Body of pancreas (tissue), 4 donors: Measurements from ENCODE around the gene SIL1. TPM values are rescaled to one million over a fixed set of nuclear protein-coding genes. Genes with fewer than 3 reads are reported as not detected.

Experiments
- ATAC-seq: fragments of 150-250 bp; one replicate; pipeline ENCODE4 v1.9.1; 2016
- DNase-seq, 4 donors: peaks; one replicate each; pipeline ENCODE4 v3.0.0-alpha.2; 2019
- H3K27ac ChIP-seq, 4 donors: fragments of 200-600 bp; sonication (generic); 1 replicate in 3 of 4; 2 replicates in 1 of 4; pipeline versions ENCODE4 v1.5.1 to v1.6.1; 2016 to 2019; ENCODE audit warnings: mild to moderate bottlenecking in 1 of 4, mixed read lengths in 1 of 4, moderate library complexity in 1 of 4
- H3K27me3 ChIP-seq, 2 donors: fragments of 200-600 bp; sonication (generic); one replicate each; pipeline ENCODE4 v1.6.0; 2016; ENCODE audit warnings: mild to moderate bottlenecking in 1 of 2
- H3K36me3 ChIP-seq, 2 donors: fragments of 200-600 bp; sonication (generic); replicated peaks in 1 of 2; 2 replicates each; pipeline ENCODE4 v1.5.1; 2016; ENCODE audit warnings: low read depth in 2 of 2; ENCODE audit not compliant: insufficient read depth in 1 of 2
- H3K4me1 ChIP-seq: fragments of 200-600 bp; sonication (generic); one replicate; pipeline ENCODE4 v1.6.0; 2016
- H3K4me3 ChIP-seq, 2 donors: fragments of 200-600 bp; sonication (generic); 1 replicate in 1 of 2; 2 replicates in 1 of 2; pipeline ENCODE4 v1.5.1; 2016 to 2019
- H3K9me3 ChIP-seq, 3 donors: fragments of 200-600 bp; sonication (generic); 1 replicate in 2 of 3; 2 replicates in 1 of 3; pipeline ENCODE4 v1.5.1; 2016
- CTCF ChIP-seq, 7 experiments: fragments of 450-650 bp in 4 of 7; fragments of 200-600 bp in 3 of 7; sonication (generic) in 3 of 7; IDR thresholded peaks; one replicate each; pipeline ENCODE4 v1.5.1; 2016 to 2019; ENCODE audit warnings: antibody characterized with exemption in 7 of 7
- POLR2A ChIP-seq, 3 donors: fragments of 450-650 bp; IDR thresholded peaks; one replicate each; pipeline ENCODE4 v1.6.1; 2016; ENCODE audit warnings: antibody characterized with exemption in 3 of 3, mild to moderate bottlenecking in 2 of 3
- WGBS, 2 donors: methylation state at CpG; one replicate each; pipeline ENCODE4 v1.1.5; 2017; 5-methylcytosine and 5-hydroxymethylcytosine counted together
- intact Hi-C: fragments of 100-400 bp; cut with DNase I; formaldehyde crosslinking; loops from one replicate; pipeline ENCODE4 v1.15.1; 2023
- total RNA-seq, 2 donors: library from RNA; depleted of rRNA; stranded (reverse); fragments of >200 nt; gene quantifications; one replicate each; pipeline ENCODE4 v1.1.0, GENCODE V29; 2016

Gene SIL1
- total RNA-seq, 2 donors from 2014 or later: 57.6 to 124 TPM

- Histone ChIP-seq H3K9me3 (no peaks in the 10 kb centered on the region), H3K4me1 (no peaks in the 10 kb centered on the region), H3K4me3 (no peak overlapping the region), H3K27ac (no peak overlapping the region), H3K36me3 (no peaks in the 10 kb centered on the region), H3K27me3 (no peaks in the 10 kb centered on the region)
- ATAC-seq (no peak), DNase-seq (no peak)
- intact Hi-C loops: no loop called here
- WGBS, 2 donors: 90 to 97% methylated on average over 3 of the region's 3 CpGs
- TF ChIP-seq CTCF (IDR thresholded peaks at IDR 0.05) (no peak), POLR2A (IDR thresholded peaks at IDR 0.05) (no peak)
These were observed 283.8 kb downstream of the SIL1 start for GRCh38 chr5:138914338-138914737.

- Histone ChIP-seq H3K27me3 (no peaks in the 10 kb centered on the region), H3K4me3 (no peak overlapping the region), H3K4me1 (no peaks in the 10 kb centered on the region), H3K9me3 (no peaks in the 10 kb centered on the region), H3K27ac (no peak overlapping the region), H3K36me3 (no peaks in the 10 kb centered on the region)
- intact Hi-C loops: no loop called here
- ATAC-seq: no peak
- TF ChIP-seq POLR2A (IDR thresholded peaks at IDR 0.05) (no peak), CTCF (IDR thresholded peaks at IDR 0.05) (no peak)
- no peak for DNase-seq
- 96 to 97% methylated on average over 3 of the region's 3 CpGs for WGBS, 2 donors
These were observed 284.4 kb downstream of the SIL1 start for GRCh38 chr5:138913773-138914172.

- H3K27ac ChIP-seq: no peak overlapping the region
- no peak for ATAC-seq
- 86 to 89% methylated on average over 4 of the region's 4 CpGs for WGBS, 2 donors
- DNase-seq: no peak
- intact Hi-C loops: no loop called here
- no peaks in the 10 kb centered on the region for H3K27me3 ChIP-seq
- H3K4me1 ChIP-seq: no peaks in the 10 kb centered on the region
- H3K36me3 ChIP-seq: no peaks in the 10 kb centered on the region
- no peak overlapping the region for H3K4me3 ChIP-seq
- TF ChIP-seq CTCF (IDR thresholded peaks at IDR 0.05) (no peak), POLR2A (IDR thresholded peaks at IDR 0.05) (no peak)
- no peaks in the 10 kb centered on the region for H3K9me3 ChIP-seq
These were observed 286.1 kb downstream of the SIL1 start for GRCh38 chr5:138912093-138912492.

- intact Hi-C loops: no loop called here
- H3K9me3 ChIP-seq: no peaks in the 10 kb centered on the region
- no peak overlapping the region for H3K27ac ChIP-seq
- no peak overlapping the region for H3K4me3 ChIP-seq
- no peaks in the 10 kb centered on the region for H3K4me1 ChIP-seq
- no peaks in the 10 kb centered on the region for H3K27me3 ChIP-seq
- DNase-seq: no peak
- TF ChIP-seq POLR2A (IDR thresholded peaks at IDR 0.05) (no peak), CTCF (IDR thresholded peaks at IDR 0.05) (no peak)
- no peaks in the 10 kb centered on the region for H3K36me3 ChIP-seq
- ATAC-seq: no peak
These were observed 286.7 kb downstream of the SIL1 start for GRCh38 chr5:138911441-138911840.

- ATAC-seq (no peak), DNase-seq (no peak)
- no peaks in the 10 kb centered on the region for H3K4me1 ChIP-seq
- H3K9me3 ChIP-seq: no peaks in the 10 kb centered on the region
- 88 to 92% methylated on average over 7 of the region's 7 CpGs for WGBS, 2 donors
- TF ChIP-seq CTCF (IDR thresholded peaks at IDR 0.05): no peak
- TF ChIP-seq POLR2A (IDR thresholded peaks at IDR 0.05): no peak
- no peaks in the 10 kb centered on the region for H3K27me3 ChIP-seq
- no peak overlapping the region for H3K27ac ChIP-seq
- H3K36me3 ChIP-seq: no peaks in the 10 kb centered on the region
- intact Hi-C loops: no loop called here
- no peak overlapping the region for H3K4me3 ChIP-seq
These were observed 287.5 kb downstream of the SIL1 start for GRCh38 chr5:138910546-138911185.
